ENCODE measurements around the gene MYO16.

GRCh38 chr13:108797354-108797753 is 167.9 kb downstream of the MYO16 start:
- TF ChIP-seq CTCF (IDR thresholded peaks at IDR 0.05) (no peak), POLR2A (IDR thresholded peaks at IDR 0.05) (no peak)
